ENCODE measurements around the gene PIGX.

DNA sequence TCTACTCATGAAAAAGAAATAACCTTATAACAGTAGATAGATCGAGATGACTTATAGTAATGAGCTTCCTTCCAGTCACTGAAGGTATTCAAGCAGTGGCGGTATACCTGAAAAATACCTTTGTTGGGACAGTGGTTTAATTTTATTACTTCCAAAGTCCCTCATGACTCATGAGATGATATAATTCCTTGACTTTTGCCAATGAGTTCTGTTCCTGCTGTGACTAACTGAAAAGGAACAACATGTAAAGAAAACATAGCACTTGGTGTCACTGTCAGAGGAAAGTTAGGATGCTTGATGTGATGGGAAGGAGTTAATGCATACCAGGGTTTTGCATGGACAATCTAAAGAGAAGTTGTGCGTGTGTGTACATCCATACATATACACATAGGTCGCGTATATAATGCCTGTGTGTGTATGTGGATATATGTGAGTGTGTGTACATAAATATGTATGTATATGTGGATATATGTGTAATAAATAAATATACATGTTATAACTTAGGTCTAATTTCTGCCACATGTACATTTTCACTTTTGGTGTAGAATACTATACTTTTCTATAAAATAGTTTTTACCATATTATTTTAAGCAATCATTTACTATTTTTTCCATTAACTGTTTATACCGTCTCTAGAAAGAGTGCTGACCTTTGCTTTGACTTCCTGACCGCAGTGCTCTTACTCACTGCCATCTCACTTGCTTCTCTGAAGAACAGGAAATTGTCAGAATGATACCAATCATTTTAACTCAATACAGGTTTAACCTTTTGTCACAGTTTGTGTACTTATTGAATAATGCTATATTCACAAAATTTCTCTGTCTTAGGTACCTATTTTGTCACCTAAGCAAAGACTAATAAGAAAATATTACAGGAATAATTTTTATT is 14.9 kb downstream of the PIGX start:
- TF ChIP-seq, protein P1, sequence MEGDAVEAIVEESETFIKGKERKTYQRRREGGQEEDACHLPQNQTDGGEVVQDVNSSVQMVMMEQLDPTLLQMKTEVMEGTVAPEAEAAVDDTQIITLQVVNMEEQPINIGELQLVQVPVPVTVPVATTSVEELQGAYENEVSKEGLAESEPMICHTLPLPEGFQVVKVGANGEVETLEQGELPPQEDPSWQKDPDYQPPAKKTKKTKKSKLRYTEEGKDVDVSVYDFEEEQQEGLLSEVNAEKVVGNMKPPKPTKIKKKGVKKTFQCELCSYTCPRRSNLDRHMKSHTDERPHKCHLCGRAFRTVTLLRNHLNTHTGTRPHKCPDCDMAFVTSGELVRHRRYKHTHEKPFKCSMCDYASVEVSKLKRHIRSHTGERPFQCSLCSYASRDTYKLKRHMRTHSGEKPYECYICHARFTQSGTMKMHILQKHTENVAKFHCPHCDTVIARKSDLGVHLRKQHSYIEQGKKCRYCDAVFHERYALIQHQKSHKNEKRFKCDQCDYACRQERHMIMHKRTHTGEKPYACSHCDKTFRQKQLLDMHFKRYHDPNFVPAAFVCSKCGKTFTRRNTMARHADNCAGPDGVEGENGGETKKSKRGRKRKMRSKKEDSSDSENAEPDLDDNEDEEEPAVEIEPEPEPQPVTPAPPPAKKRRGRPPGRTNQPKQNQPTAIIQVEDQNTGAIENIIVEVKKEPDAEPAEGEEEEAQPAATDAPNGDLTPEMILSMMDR (IDR thresholded peaks at IDR 0.05): no peak
- no peak for TF ChIP-seq POLR2A (IDR thresholded peaks at IDR 0.05)

All from right lobe of liver (tissue), 4 donors.